Psoas muscle (tissue), 8 donors: Measurements from ENCODE around the gene UBTD2. TPM values are rescaled to one million over a fixed set of nuclear protein-coding genes. Genes with fewer than 3 reads are reported as not detected.

Source experiments
- ATAC-seq, 4 donors: fragments of 200-7000 bp; cut with Tn5 transposase; one replicate each; pipeline ENCODE4 v1.9.1; 2020; ENCODE audit warnings: moderate library complexity in 3 of 4, mild to moderate bottlenecking in 2 of 4
- DNase-seq, 2 donors: peaks; one replicate each; pipeline ENCODE4 v3.0.0-alpha.2; 2020
- H3K27ac ChIP-seq: fragments of 200-600 bp; one replicate; pipeline ENCODE4 v1.8.0; 2022
- H3K27me3 ChIP-seq, 3 donors: fragments of 200-600 bp in 1 of 3; one replicate each; pipeline versions ENCODE4 v1.6.1 to v1.8.0; 2013 to 2022; ENCODE audit warnings: low read length in 2 of 3, mild to moderate bottlenecking in 2 of 3, moderate library complexity in 1 of 3; ENCODE audit not compliant: insufficient read depth in 3 of 3
- H3K36me3 ChIP-seq, 2 donors: fragments of 200-600 bp in 1 of 2; one replicate each; pipeline versions ENCODE4 v1.6.1 to v1.8.0; 2013 to 2022; ENCODE audit warnings: low read depth in 1 of 2, mild to moderate bottlenecking in 1 of 2, moderate library complexity in 1 of 2; ENCODE audit not compliant: insufficient read depth in 1 of 2
- H3K4me1 ChIP-seq: fragments of 200-600 bp; one replicate; pipeline ENCODE4 v1.8.0; 2022
- H3K4me3 ChIP-seq: fragments of 200-600 bp; one replicate; pipeline ENCODE4 v1.8.0; 2022; ENCODE audit warnings: mild to moderate bottlenecking
- H3K9me3 ChIP-seq: fragments of 200-600 bp; one replicate; pipeline ENCODE4 v1.8.0; 2022
- CTCF ChIP-seq: fragments of 200-600 bp; IDR thresholded peaks from one replicate; pipeline ENCODE4 v1.8.0; 2022; ENCODE audit warnings: antibody characterized with exemption
- WGBS, 3 donors: extraction: QIAGEN DNeasy Blood & Tissue Kit; methylation state at CpG; one replicate each; pipeline versions ENCODE4 v1.1.6 to v1.1.7; 2013; 5-methylcytosine and 5-hydroxymethylcytosine counted together
- intact Hi-C, 2 donors: fragments of 100-400 bp; cut with DNase I; formaldehyde crosslinking; loops; one replicate each; pipeline versions ENCODE4 v1.11.0 to v1.14.2; 2022
- polyA plus RNA-seq, 3 donors: library from polyadenylated mRNA; stranded (reverse); fragments of 200-250 nt; gene quantifications; one replicate each; pipeline ENCODE4 v1.2.3, GENCODE V29; 2013
- total RNA-seq, 4 donors: library from RNA; stranded (reverse); fragmentation: NEBNext Ultra II Directional in 2 of 4; extraction: Animal tissue kit (Norgen Biotek cat#: 25700) in 2 of 4; gene quantifications; one replicate each; pipeline versions ENCODE4 v1.2.1 to v1.2.4, GENCODE V29; 2021 to 2023
- donor health status: healthy with polysubstance abuse.
- donor health status: DM: no; HTN: no; CAD: no; lungs with moderate emphysema.
- donor health status: Bipolar disorder and iron deficiency.
- donor health status: healthy.
- donor health status: DM: yes; HTN: yes; CAD: no.
- donor health status: DM: no; HTN: no; CAD: no.
- donor health status: DM: no; HTN: no; CAD: no.
- donor health status: DM: yes; HTN: yes; CAD: no.

UBTD2 gene
- total and polyA plus RNA-seq, 7 donors = 5.3 to 12.3 (median 8.6) TPM

- H3K27me3 ChIP-seq = no peaks in the 10 kb centered on the region
- no peak for DNase-seq
- no peaks in the 10 kb centered on the region for H3K9me3 ChIP-seq
- no peak overlapping the region for H3K4me3 ChIP-seq
- intact Hi-C loops = no loop called here
- H3K27ac ChIP-seq = no peak overlapping the region
- ATAC-seq = no peak
- peaks cover 23% of the 10 kb centered on the region for H3K4me1 ChIP-seq
- WGBS, 3 donors = 83 to 91% (median 87%) methylated on average over 4 of the region's 4 CpGs
- no peaks in the 10 kb centered on the region for H3K36me3 ChIP-seq
- no peak for TF ChIP-seq CTCF
These were observed 18.7 kb downstream of the UBTD2 start for GRCh38 chr5:172264815-172265395.

- Histone ChIP-seq H3K27me3 (no peaks in the 10 kb centered on the region), H3K4me3 (no peak overlapping the region), H3K9me3 (peaks cover 12% of the 10 kb centered on the region), H3K4me1 (peaks cover 3% of the 10 kb centered on the region), H3K27ac (no peak overlapping the region), H3K36me3 (peaks cover 0 to 10% of the 10 kb centered on the region in 2 donors)
- ATAC-seq (no peak), DNase-seq (no peak)
- intact Hi-C loops = no loop called here
- TF ChIP-seq CTCF = no peak
- 97 to 99% (median 97%) methylated on average over 23 of the region's 23 CpGs for WGBS, 3 donors
These were observed 28.1 kb downstream of the UBTD2 start for GRCh38 chr5:172255444-172255843.

GRCh38 chr5:172252501-172252900 lies 31.1 kb downstream of the UBTD2 start:
- H3K4me3 ChIP-seq = no peak overlapping the region
- peaks cover 12% of the 10 kb centered on the region for H3K9me3 ChIP-seq
- ATAC-seq (no peak), DNase-seq (no peak)
- 90 to 97% (median 94%) methylated on average over 2 of the region's 2 CpGs for WGBS, 3 donors
- intact Hi-C loops = no loop called here
- TF ChIP-seq CTCF = no peak
- H3K36me3 ChIP-seq = peaks cover 0 to 10% of the 10 kb centered on the region in 2 donors
- no peaks in the 10 kb centered on the region for H3K27me3 ChIP-seq
- H3K27ac ChIP-seq = no peak overlapping the region
- H3K4me1 ChIP-seq = no peaks in the 10 kb centered on the region

- H3K4me3 ChIP-seq = no peak overlapping the region
- H3K27me3 ChIP-seq = no peaks in the 10 kb centered on the region
- DNase-seq (no peak), ATAC-seq (no peak)
- 95 to 98% (median 97%) methylated on average over 1 of the region's 1 CpG for WGBS, 3 donors
- H3K9me3 ChIP-seq = peaks cover 12% of the 10 kb centered on the region
- H3K4me1 ChIP-seq = no peaks in the 10 kb centered on the region
- peaks cover 0 to 10% of the 10 kb centered on the region in 2 donors for H3K36me3 ChIP-seq
- H3K27ac ChIP-seq = no peak overlapping the region
- no peak for TF ChIP-seq CTCF
- intact Hi-C loops = no loop called here
These were observed 32.1 kb downstream of the UBTD2 start for GRCh38 chr5:172251419-172251818.

- WGBS, 3 donors = 80 to 92% (median 81%) methylated on average over 2 of the region's 2 CpGs
- intact Hi-C loops = no loop called here
- Histone ChIP-seq H3K9me3 (peaks cover 12% of the 10 kb centered on the region), H3K27ac (no peak overlapping the region), H3K4me1 (no peaks in the 10 kb centered on the region), H3K4me3 (no peak overlapping the region), H3K36me3 (no peaks in the 10 kb centered on the region), H3K27me3 (no peaks in the 10 kb centered on the region)
- DNase-seq (no peak), ATAC-seq (no peak)
- no peak for TF ChIP-seq CTCF
These were observed 34.9 kb downstream of the UBTD2 start for GRCh38 chr5:172248637-172249036.
